ENCODE measurements around the gene PPP1R26.
A peak's percentile ranks its signal among the peaks of the same experiment; 100 is the strongest.

The PPP1R26 gene

DNA sequence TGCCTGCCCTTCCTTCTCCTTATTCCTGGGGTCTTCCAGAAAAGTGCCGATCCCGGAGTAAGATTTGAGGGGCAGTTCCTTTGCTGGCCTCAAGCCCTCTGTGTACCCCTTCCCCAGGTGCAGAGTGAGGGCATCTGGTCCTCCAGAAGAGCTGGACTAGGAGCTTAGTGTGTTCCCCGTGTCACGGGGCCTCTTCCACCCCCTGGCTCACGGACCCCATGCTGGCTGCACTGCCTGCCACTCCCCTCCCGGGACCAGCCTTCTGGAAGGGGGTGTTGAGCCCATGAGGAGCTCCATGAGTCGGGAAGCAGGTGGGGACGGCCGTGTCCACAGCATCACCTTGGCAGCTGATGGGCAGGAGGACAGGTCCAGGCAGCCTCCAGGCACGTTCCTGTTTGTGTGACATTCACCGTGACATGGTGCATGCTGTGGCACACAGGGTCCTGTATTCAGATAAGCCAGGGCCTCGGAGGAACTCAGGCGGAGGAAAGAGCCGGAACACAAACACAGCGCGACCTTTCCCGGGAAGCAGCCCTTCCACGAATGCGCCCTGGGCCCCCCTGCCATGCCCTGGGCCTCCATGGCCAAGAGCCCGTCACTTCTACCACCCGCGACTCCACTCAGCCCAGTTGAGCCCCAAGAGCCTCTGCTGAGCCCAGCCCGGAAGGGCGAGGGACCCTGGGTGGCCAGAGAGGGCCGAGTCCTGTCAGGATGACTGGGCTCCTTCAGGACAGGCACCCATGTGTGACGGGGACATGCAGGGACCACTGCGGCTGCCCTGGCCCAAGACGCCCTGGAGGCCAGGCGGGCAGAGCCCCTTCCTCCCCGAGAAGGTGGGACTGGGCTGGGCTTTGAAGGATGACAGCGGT is 35.7 kb downstream of the PPP1R26 start:
- no peak for DNase-seq (ENCODE audit: low read depth in 2 of 2)
- no peak overlapping the region for H3K4me3 ChIP-seq (replicated peaks in 1 of 2; ENCODE audit: low read depth in 2 of 2, low read length in 2 of 2)
- no peak for TF ChIP-seq CTCF (IDR thresholded peaks at IDR 0.05; ENCODE audit: low read depth, low read length)

DNA sequence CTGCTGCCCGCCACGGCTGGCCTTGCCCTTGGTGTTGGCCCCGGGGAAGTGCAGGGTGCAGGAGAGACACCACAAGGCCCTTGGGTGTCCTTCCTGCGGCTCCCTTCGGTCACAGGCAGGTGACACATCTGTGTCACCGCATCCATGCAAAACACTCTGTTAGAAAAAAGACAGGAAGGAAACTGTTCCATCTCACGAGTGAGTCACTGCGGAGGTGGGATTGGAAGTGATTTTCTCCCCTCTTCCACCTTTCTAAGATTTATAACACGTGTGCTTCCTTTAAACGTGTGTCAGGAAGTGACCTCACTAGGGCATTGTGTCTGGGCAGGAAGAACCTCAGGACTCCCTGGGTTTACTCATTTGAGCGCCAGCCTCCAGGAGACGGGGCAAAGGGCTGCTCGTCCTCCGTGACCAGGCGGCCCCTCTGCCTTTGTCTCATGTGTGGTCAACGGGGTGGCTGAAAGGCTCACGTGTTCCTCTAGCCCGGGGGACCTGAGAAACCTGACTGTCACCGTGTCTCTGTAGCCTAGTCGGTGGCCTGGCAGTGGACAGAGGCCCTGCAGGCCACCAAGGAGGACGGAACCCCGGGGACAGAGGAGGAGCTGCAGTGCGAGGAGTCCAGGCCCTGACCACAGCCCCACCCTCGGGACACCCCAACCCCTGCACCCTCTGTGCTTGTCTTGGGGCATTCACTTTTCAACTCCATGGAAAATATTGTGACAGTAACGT is 36.7 kb downstream of the PPP1R26 start:
- H3K4me3 ChIP-seq (replicated peaks in 1 of 2; ENCODE audit: low read depth in 2 of 2, low read length in 2 of 2): no peak overlapping the region
- DNase-seq (ENCODE audit: low read depth in 2 of 2): peak in 1 of 2 donors; percentile 34
- no peak for TF ChIP-seq CTCF (IDR thresholded peaks at IDR 0.05; ENCODE audit: low read depth, low read length)

GRCh38 chr9:135517407-135517822 is 37.8 kb downstream of the PPP1R26 start:
- no peak for TF ChIP-seq CTCF (IDR thresholded peaks at IDR 0.05; ENCODE audit: low read depth, low read length)
- no peak for DNase-seq (ENCODE audit: low read depth in 2 of 2)

GRCh38 chr9:135519179-135519971 is 39.8 kb downstream of the PPP1R26 start:
- no peak overlapping the region for H3K4me3 ChIP-seq (replicated peaks in 1 of 2; ENCODE audit: low read depth in 2 of 2, low read length in 2 of 2)
- TF ChIP-seq CTCF (IDR thresholded peaks at IDR 0.05; ENCODE audit: low read depth, low read length): no peak
- DNase-seq (ENCODE audit: low read depth in 2 of 2): no peak

More at GRCh38 chr9:135517407-135517822, 37.8 kb downstream of the PPP1R26 start:
- no peak overlapping the region for H3K4me3 ChIP-seq (replicated peaks in 1 of 2; ENCODE audit: low read depth in 2 of 2, low read length in 2 of 2)

GRCh38 chr9:135520916-135521607 is 41.5 kb downstream of the PPP1R26 start, which contains the start of gene LCN1:
Gene LCN1 (plus strand): TSS chr9:135521440. CDS start chr9:135521498, 58 bp downstream.
- H3K4me3 ChIP-seq (replicated peaks in 1 of 2; ENCODE audit: low read depth in 2 of 2, low read length in 2 of 2): no peak within 1 kb of the TSS
- DNase-seq (ENCODE audit: low read depth in 2 of 2): no peak
- TF ChIP-seq CTCF (IDR thresholded peaks at IDR 0.05; ENCODE audit: low read depth, low read length): no peak

- DNase-seq (ENCODE audit: low read depth in 2 of 2): no peak
- no peak overlapping the region for H3K4me3 ChIP-seq (replicated peaks in 1 of 2; ENCODE audit: low read depth in 2 of 2, low read length in 2 of 2)
- TF ChIP-seq CTCF (IDR thresholded peaks at IDR 0.05; ENCODE audit: low read depth, low read length): no peak
These were observed 42.1 kb downstream of the PPP1R26 start for GRCh38 chr9:135521608-135522095.

Data from cardiac fibroblast (primary cell).